GM21786 (cell line): ENCODE measurements around the gene PPP6R1.

Experiments
- ATAC-seq: cut with Tn5 transposase; IDR thresholded peaks from one replicate; pipeline ENCODE4 v1.9.1; 2021; ENCODE audit not compliant: unreplicated experiment

The PPP6R1 gene

DNA sequence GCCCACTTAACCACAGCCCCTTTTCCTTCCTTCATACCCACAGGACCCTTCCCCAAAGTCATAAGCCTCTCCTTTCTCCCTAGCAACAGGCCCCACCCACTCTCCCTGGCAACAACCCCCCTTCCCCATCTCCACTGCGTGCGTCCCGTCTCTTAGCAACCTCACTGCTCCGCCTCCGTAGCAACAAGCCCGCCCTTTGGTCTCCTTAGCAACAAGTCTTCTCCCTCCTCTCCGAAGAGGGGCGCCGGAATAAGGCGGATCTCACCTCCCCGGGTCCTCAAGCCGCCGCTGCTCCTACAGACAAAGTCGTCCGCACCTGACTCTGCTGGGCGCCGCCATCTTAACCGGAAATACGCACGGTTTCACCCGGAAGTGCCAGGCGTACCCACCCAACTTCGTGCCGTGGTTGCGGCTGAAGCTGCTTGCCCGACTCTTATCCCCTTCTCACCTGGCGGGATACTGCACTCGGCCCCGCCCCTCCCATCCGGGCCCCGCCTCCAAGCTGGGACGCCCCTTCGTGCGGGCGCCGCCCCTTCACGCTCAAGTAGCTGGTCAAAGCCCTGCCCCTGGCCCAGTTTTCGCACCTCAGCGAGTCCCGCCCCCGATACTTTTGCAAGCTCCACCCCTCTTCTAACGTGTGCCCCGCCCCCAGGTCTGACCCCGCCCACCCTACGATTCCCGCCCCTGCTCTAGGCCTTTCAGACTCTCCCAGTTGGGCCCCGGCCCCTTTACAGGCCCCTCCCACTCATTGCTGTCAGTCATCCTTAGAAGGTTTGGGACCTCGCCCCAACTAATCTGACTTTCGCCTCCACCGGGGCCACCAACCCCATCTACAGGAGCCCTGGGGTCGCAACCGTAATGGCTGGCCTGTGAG is 21.2 kb upstream of the PPP6R1 start, which contains the start of gene HSPBP1:
Gene HSPBP1 (minus strand): TSS at position 341 of the 874 bp plus-strand sequence. CDS start 502 bp downstream, outside the sequence.
- ATAC-seq = peak; percentile 73

- ATAC-seq = no peak
Observed at GRCh38 chr19:55279340-55279739, 20.5 kb upstream of the PPP6R1 start.

GRCh38 chr19:55278391-55279135 is 19.7 kb upstream of the PPP6R1 start:
- no peak for ATAC-seq

GRCh38 chr19:55277494-55277893 is 18.7 kb upstream of the PPP6R1 start:
- ATAC-seq = no peak

GRCh38 chr19:55276720-55277430 is 18.1 kb upstream of the PPP6R1 start:
- peak; percentile 7 for ATAC-seq

DNA sequence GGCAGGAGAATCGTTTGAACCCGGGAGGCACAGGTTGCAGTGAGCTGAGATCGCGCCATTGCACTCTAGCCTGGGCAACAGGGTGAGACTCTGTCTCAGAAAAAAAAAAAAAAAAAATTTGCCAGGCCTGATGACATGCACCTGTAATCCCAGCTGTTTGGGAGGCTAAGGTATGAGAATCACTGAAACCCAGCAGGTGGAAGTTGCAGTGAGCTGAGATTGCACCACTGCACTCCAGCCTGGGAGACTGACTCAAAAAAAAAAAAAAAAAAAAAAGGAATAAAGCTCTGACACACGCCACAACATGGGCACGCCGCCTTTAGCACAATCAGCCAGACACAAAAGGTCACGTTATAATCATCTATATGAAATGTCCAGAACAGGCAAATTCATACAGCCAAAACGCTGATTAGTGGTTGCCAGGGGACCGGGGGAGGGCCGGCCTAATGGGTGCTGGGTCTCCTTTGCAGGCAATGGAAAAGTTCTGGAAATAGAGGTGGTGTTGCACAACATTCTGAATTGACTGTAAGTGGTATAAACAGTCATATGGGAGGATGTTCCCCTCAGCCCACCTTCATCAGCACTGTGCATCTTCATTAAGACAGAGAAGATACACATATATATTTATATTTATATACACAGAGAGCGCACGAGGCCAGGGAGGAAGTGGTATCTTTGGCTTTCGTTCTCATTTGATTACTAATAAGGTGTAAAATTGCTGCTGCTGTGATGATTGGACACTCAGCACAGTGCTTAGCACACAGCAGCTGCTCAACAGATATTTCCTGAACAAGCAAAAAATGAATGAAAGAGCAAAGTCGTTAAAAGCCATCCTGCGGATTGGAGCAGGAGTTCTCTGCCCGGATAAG is 17.3 kb upstream of the PPP6R1 start:
- ATAC-seq = peak; percentile 44

GRCh38 chr19:55273978-55274707 is 15.3 kb upstream of the PPP6R1 start:
- ATAC-seq = no peak

GRCh38 chr19:55272142-55272541 is 13.3 kb upstream of the PPP6R1 start:
- no peak for ATAC-seq

- ATAC-seq = no peak
Observed at GRCh38 chr19:55270172-55270942, 11.5 kb upstream of the PPP6R1 start.

GRCh38 chr19:55269299-55269698 is 10.5 kb upstream of the PPP6R1 start:
- ATAC-seq = no peak

DNA sequence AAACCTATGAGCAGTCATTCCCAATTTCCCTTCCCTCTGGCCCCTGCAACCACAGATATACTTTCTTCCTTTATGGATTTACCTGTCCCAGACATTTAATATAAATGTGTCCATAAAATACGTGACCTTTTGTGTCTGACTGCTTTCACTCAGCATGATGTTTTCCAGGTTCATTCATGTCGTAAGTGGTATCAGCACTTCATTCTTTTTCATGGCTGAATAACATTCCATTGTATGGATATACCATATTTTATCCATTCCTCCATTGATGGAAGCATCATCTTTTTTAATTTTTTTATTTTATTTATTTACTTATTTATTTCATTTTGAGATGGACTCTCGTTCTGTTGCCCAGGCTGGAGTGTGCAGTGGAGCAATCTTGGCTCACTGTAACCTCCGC is 8.0 kb upstream of the PPP6R1 start:
- ATAC-seq = no peak

DNA sequence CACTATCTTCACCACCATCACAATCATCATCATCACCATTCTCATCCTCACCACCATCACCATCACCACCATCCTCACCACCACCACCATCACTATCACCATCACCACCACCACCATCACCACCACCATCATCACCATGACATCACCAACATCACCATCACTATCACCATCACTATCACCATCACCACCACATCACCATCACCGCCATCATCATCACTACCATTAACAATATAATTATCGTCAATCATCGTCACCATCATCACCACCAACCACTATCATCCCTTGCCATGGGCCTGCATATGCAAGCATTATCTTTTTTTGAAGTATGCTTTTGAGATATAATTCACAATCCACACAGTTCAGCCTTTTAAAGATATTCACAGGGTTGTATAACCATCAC is 7.6 kb upstream of the PPP6R1 start:
- ATAC-seq = no peak

DNA sequence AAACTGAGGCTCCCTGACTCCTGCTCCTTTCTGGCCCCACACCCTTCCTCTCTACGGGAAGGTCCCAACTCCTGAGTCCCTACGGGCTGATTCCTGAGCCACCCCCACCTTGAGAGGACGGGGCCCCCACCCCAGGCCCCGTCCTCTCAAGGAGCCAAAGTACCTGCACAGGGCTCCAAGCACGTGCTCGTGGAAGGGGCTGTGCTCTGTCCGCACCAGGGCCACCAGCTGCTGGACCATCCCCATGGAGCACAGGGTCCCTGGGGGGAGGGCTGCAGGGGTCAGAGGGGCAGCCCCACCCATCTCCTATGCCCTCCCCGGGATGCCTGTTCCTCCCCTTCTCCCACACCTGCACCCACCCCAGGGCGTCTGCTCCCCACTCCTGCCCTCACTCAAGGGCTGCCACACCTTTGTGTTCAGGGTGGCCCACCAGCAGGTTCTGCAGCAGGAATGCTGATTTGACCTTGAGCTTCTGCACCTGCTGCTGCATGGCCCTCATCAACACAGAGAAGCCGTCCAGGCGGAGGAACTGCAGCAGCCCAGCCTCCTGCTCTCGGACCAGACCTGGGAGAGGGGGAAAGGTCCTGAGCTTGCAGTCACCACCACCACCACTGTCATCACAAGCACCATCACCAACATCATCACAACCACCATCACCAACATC is 7.0 kb upstream of the PPP6R1 start:
- no peak for ATAC-seq

DNA sequence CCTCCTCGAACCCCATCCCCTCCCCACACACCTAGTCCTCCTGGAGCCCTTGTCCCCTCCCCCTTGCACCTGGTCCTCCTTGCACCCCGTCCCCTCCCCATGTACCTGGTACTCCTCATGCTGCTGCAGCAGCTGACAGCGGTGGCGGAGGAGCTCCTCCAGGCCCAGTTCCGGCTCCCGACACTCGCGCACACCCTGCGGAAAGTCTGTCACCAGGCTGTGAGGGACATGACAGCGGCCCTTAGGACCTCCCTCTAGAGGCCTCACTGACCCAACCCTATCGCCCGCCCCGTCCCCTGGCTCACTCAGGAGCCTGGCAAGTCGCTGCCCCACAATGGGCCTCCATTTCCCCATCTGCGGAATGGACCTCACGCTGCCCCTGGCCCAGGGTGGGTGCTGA is 6.4 kb upstream of the PPP6R1 start:
- ATAC-seq = no peak

DNA sequence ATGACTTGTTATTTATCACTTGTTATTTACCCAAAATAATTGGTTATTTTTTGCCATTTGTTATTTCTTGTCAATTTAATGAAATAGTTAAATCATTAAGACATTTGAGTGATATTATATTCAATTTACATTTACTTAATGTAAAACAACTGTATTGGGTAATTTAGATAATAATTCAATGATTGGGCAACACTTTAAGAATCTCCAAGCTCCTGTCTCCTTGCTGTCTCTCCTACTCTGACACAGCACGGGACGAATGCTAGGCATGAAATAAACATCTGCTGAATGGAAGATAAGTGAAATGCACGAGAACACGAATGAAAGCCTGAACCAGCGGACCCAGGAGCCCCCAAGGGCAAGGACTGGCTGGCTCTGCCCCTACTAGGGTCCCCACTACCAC is 5.7 kb upstream of the PPP6R1 start:
- no peak for ATAC-seq

DNA sequence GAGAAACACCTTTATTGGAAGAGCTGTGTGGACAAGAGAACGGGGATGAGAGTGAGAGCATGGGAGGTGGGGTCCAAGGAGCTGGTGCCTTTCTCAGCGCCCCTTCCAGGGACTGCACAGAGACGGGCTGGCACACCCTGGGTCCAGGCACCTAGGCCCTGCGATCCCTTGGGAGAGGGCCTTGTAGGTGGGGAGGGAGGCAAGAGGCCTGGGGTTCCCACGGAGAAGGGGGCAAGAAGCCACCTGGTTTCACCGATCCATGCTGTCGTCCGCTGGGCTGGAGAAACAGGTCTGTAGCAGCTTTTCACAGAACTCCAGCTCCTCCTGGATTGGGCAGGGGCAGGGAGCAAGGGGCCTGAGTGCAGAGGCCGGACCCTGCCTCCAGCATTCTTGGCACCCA is 3.5 kb upstream of the PPP6R1 start:
- ATAC-seq = no peak

- no peak for ATAC-seq
Observed at GRCh38 chr19:55261671-55262126, 2.9 kb upstream of the PPP6R1 start.

- no peak for ATAC-seq
Observed at GRCh38 chr19:55259540-55260210, 858 bp upstream of the PPP6R1 start.
